ENCODE data around the gene ARSB.

ARSB gene

DNA sequence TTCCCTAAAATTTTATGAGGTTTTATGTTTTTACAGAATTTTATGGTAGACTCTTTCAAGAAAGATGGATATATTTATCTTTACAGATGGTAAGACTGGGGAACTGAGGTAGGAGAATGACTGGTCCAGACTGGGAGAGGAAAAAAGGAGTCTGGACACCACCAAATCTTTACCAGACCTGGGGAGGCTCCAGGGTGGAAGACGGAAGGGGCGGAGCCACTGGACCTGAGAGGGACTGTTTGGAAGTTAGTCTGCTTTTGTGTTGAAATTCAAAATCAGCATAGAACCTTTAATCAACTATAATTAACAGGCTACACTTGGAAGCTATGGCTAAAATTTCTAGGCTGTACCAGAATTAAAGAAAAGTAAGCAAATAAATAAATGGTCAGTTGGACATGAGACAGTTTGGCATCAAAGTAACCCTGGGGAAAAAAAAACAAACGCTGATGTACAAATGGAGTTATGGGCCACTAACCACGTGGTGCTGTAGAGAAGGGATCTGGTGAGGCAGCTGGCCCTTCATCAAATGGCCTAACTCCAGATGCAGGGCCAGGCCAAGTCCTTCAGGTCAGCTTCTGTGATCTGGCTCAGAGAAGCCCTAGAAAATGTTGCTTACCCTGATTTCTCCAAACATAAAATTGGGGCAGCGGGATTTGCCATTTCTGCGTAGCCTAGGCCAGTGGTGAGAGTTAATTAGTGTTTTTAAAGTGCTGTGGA is 155.1 kb downstream of the ARSB start:
- no peak for DNase-seq

GRCh38 chr5:78827725-78828124 is 157.4 kb downstream of the ARSB start:
- no peak for DNase-seq

- DNase-seq: no peak
Observed at GRCh38 chr5:78824831-78825281, 160.3 kb downstream of the ARSB start.

DNA sequence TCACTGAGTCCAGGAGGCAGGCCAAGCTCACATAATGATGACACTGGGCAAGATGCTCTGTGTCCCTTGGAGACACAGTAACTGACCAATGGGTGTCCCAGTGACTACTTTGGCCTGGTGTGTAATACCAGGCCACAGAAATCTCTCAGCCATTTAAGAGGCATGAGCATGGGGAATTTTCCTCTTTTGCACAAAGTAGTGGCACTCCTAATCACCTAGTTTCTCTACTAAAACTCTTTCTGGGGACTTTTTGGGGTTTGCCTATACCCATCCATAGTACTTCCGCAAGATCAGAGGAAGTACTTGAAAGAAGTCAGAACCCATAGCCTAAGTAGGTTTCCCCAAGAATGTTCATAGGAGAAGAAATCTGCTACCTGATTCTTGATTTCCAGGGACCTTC is 161.9 kb downstream of the ARSB start:
- DNase-seq: no peak

DNA sequence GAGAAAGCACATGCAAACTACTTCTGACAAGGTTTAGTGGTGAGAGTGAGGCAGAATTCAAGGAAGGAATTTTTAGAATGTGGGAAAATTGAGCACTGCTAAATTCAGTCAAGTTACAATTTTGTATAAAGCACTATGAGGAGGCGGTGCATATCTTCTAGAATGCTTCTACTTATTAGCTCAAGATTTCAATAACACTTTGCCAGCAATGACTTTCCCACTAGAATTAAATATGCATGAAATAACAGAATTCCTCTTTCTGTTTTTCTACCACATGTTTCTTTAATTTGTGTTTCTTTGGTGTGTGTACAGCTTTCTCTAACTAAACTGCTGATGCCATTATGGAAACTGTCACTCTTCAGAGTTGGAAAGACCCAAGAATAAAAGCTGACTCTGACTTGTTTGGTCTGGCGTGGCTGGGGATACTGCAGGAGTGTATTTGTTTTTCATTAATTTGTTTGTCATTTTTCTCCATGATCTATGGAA is 163.5 kb downstream of the ARSB start:
- DNase-seq: no peak

GRCh38 chr5:78819707-78820106 is 165.4 kb downstream of the ARSB start:
- DNase-seq: no peak

DNA sequence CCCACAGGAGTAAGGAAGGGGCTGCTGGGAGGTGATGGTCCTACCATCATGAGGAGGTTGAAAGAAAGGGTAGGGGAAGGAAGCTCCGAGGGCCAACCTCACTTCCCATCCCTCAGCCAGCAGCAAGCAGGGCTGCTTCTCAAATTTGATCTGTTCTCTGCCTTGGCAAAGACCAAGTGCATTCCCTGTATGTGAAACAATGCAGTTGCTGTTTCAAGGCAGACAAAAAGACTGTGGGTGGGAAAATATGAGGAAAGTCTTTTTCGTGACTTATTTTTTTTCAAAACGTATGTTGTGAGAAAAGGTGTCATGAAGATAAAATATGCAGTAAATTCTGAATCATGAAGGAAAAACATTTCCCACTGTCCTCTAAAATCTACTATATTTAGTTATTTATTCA is 165.9 kb downstream of the ARSB start:
- no peak for DNase-seq

DNA sequence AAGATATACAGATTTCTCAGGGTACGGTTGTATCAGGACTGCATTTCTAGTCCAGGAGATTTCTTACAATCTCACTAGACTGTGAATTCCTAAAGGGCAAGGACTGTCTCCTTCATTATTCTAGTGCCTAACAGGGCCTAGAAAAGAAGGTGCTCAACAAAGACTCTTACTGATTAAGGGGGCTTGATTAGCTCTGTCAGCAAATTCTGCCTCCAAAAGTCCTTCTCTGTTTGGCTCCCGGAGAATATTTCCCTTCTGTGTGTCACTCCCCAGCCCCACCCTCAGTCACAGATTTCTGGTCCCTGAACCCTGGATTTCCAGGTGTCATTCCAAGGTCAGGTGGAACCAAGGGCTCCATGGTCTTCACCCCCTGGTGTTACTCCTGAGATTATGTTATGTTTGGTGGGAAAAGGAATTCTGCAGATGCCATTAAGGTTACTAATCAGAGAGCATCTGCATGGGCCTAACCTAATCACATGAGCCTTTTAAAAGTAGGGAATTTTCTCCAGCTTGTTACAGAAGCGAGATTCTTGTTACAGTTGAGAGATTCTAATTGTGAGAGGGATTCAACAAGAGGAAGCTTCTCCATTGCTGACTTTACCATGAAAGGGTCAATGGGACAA is 168.9 kb downstream of the ARSB start:
- DNase-seq: no peak

- DNase-seq: no peak
Observed at GRCh38 chr5:78813906-78814530, 171.1 kb downstream of the ARSB start.

- no peak for DNase-seq
Observed at GRCh38 chr5:78813286-78813685, 171.8 kb downstream of the ARSB start.

- no peak for DNase-seq
Observed at GRCh38 chr5:78811866-78812265, 173.2 kb downstream of the ARSB start.

DNA sequence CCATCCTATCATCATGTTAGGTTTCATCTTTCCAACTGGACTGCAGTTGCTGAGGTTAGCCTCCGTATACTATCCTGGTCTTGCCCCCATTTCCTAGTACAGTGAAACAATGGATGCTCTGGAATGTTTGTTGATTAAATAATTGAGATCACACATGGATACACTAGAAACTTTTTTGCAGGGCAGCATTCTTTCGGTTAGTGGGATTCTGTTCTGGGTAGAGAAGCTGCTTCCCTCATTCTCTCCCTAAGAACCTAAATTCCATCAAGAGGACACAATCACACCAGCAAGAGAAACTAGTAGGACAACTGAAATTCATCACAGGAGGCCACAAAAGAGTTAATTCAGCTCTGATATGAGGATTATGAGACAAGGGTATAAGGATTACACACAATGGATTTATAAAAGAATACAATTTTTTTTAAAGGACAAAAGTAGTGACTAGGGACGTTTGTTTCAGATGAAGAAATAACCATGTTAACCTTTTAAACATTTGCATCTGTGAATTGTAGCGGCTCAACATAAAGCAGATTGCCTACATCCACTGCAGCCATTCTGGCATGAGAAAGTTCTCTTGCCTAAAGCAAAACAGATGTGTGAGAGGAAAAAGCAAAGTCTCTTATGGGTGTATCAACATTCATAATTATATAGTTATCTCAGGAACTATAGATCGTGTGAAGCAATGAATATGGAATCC is 173.8 kb downstream of the ARSB start:
- no peak for DNase-seq

DNA sequence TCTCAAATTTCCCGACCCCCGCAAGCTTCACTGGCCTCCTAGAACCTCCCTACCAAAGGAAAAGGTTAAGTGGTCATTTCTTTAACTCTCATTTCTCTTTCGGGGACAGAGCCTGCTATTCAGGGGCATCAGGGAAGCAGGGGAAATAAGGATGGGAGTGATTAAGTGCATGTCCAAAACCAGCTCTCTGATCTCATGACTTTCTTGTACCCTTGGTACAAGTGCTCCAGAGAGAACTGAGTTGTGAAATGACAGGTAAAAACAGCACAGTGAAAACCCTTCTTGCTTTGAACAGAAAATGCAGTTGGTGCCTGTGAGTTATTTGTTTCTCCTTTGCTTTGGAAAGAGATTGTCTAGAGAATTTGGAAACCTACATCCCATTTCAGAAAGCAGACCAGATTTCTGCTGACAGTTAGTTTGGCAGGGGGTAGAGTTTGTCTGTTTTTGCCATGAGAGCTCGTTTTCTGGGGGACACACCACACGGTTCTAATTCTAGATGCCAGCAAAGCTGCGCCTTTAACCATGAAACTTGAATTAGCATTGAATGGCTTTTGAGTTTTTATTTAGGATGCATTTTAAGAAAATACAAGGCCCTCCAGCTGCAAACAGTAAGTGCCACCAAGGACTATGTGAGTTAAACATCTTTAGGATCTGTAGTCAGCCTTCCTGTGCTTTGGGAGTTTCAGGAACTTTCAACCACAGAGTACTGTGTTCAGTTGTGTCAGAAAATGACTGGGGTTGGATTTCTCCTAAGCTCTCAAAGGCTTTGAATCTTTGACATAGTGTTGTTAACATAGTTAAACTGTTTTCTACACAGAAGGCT is 174.8 kb downstream of the ARSB start:
- DNase-seq: no peak

GRCh38 chr5:78809444-78809843 is 175.7 kb downstream of the ARSB start:
- no peak for DNase-seq

DNA sequence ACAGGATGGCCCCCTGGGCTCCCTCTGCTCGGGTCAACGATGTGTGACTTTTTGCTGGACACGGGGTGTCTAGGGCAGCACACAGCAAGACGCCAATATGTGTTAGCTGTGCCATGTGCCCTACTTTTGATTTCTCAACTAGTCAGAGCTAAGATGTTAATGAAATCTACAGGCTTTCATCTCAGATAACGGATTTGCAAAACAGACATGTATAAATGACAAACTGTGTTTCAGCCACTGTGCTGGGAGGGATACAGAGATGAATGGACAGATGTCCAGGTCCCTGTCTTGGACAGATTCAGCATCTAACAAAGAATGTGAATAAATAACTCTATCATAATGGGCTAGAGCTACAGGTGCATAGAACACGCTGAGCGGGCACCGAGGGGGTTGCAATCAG is 176.3 kb downstream of the ARSB start:
- no peak for DNase-seq

GRCh38 chr5:78808380-78808779 is 176.7 kb downstream of the ARSB start:
- no peak for DNase-seq

- no peak for DNase-seq
Observed at GRCh38 chr5:78806544-78806943, 178.6 kb downstream of the ARSB start.

- no peak for DNase-seq
Observed at GRCh38 chr5:78805474-78806124, 179.5 kb downstream of the ARSB start.

GRCh38 chr5:78804995-78805394 is 180.1 kb downstream of the ARSB start:
- no peak for DNase-seq

DNA sequence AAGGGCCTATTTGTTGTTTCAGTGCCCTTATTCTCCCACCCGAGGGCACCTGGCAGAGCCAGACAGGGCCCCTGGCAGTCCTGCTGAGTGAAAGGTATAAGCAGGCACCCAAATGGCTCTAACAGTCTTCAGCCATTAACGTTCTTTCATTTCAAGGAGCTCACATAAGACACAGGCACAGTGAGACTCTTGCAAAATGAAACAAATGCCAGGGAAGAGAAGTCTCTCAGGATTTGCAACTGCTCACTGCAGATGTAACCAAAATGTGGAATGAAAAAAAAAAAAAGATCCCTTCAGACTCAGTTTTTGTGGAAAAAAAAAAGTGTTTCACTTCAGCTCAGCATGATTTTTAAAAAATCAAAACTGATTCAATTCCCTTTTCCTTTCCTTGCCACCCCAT is 181.2 kb downstream of the ARSB start:
- no peak for DNase-seq

GRCh38 chr5:78803353-78803752 is 181.8 kb downstream of the ARSB start:
- DNase-seq: no peak

- DNase-seq: no peak
Observed at GRCh38 chr5:78801413-78801812, 183.7 kb downstream of the ARSB start.

Measured in stimulated activated CD4-positive, alpha-beta T cell treated with anti-CD3 and anti-CD28 coated beads, Interleukin-2, amount 100 ng/mL, for 24 hours (primary cell).